ENCODE measurements around the gene PPP2R2C.

Gene PPP2R2C

DNA sequence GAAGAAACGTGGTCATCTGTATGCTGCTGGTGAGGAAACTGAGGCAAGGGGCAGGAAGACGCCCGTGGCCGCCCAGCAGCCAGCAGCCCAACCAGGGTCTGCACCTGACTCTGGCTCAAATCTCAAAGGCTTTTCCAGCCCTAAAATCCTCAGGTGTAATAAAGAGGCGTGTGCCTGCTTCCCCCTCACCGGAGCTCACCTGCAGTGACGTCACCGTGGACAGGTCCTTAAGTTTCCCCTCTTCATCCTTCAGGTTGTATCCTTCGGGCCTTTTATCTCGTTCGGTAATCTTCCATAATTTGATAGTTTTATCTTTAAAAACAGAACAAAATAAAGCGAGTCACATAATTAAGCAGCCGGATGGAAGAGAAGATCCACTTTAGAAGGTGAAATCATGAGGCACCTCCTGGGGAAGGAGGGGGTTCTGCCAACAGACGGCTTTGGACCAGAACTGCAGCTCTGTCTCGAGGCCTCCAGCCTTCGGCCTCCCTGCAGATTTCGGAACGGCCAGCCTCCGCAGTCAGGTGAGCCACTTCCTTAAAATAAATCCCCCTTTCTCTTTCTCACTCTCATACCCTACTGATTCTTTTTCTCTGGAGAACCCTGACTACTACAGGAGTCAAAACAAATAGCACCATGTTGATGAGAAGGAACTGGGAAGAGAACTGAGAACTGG, 96.7 kb downstream of the PPP2R2C start:
- no peak for DNase-seq

DNA sequence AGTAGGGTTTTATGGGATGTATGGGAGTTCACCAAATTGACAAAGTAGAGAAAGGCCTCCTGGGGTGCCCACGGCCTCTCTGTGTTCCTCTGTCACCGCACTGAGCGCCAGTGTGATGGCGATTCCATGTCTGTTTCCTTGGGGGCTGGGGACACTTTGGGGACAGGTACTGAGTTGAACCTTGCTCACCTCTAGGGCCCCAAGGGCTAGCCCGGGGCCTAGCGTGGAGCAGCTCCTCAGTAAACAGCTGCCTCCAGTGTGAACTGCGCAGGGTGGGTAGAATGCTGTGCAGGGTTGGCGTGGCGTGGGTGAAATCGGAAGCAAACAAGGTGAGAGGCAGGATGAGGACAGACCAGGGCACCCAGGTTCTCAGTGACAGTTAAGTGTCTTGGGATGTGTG, 97.8 kb downstream of the PPP2R2C start:
- DNase-seq, result no peak

DNA sequence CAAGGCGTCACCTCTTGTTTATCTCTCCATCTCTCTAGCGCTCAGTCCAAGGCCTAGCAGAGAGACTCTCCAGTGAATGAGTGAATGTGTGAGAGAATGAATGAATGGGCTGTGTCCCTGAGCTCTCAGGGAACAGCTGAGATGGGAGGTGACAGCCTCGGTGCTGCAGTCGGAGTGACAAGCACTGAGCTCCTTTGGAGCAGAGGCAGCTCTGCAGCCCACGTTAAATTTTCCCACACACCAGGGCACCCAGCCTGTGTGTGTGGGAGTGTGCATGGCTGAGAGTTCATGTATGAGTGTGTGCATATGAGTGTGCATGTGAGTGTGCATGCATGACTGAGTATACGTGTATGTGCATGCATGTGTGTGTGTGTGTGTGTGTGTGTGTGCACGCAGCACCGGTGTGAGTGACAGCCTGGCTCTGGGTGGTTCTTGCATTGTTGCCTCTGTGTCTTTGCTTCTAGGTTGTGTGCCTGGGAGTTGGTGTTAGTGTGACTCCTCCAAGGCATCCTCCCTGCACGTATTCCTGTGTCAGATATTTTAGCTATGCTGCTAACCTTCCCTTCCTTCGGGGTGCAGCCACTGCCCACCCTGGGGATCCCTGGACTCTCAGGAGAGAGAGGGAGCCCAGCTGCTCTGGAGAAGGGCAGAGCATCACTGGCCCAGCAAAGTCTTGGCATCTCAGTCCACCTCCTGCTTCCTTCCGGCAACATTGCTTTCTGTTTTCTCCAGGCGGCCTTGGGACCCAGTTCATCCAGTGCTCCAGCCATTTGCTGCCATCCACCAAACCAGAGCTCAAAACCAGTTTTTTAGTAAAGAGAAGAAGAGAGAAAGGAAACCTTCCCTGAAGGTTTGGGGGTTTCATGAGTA, 98.6 kb downstream of the PPP2R2C start:
- no peak for DNase-seq

DNA sequence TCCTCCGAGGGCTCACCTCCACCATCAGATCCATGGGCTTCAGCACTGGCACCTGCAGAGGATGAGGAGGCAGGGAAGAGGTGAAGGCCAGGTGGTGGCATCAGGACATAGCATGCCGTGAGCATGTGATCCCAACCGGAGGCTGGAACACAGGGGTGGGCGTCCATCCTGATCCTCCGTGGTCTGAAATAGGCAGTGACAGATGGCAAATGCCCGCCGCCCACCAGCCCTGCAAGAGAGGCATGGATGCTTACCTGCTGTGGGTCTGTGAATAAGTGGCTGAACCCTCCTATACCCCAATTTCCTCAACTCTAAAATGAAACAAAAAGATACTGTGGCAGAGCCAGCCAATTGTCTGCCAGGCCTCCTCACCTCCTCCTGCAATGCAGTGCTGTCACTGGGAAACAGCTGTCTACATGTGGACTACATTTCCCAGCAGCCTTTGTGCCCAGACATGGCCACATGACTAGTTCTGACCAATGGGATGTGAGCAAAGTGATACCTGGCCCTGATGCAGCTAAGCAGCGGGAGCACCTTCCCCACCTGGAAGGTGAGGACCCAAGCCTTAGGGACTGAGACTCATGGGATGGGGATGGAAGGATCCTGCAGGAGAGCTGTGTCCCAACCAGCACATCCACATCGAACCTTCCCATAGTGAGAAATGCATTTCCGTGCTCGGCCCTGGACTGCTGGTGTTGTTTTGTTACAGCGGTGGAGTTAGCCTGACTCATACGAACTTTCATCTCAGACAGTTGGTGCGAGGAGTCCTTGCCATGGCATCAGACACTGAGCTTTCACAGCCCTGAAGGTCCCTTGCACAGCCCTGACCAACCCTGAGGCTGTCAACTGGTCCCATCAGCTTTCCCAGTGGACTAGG, 99.5 kb downstream of the PPP2R2C start:
- DNase-seq, result peak; percentile 25

DNA sequence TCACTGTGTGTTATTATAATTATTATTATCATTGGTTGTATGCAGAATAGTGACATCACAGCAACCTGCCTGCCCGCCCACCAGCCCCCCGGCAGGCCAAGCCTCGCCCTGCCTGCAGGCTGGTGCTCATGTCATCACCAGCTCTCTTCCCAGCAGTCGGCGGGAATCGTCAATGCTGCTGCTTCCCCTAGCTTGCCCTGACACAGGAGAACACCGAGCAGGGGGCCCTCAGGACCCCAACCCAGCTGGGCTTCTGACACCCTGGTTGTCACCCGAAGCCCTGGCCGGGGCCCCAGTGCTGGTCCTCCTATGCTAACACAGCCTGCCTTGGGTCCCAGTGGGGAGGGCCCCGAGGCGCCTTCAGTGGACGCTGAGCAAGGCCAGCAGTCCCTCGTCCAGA, 100.6 kb downstream of the PPP2R2C start:
- no peak for DNase-seq

DNA sequence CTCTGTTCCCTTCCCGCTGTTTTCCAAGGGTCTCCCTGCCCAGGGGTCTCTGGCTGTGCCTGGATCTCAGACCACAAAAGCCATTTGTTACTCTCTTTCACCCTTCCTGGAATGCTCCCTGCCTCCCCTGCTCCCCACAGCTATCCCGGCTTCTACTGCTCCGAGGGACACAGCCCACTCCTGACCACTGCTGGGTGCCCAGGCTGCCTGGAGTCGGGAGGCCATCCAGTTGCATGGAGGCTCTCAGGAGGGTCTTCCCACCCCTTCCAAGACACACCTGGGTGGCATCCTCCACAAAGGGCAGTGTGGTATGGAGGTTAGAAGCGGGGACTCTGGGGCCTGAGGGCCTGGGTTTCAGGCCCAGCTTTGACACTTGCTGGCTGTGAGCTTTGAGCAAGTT, 101.1 kb downstream of the PPP2R2C start:
- DNase-seq, result no peak

DNA sequence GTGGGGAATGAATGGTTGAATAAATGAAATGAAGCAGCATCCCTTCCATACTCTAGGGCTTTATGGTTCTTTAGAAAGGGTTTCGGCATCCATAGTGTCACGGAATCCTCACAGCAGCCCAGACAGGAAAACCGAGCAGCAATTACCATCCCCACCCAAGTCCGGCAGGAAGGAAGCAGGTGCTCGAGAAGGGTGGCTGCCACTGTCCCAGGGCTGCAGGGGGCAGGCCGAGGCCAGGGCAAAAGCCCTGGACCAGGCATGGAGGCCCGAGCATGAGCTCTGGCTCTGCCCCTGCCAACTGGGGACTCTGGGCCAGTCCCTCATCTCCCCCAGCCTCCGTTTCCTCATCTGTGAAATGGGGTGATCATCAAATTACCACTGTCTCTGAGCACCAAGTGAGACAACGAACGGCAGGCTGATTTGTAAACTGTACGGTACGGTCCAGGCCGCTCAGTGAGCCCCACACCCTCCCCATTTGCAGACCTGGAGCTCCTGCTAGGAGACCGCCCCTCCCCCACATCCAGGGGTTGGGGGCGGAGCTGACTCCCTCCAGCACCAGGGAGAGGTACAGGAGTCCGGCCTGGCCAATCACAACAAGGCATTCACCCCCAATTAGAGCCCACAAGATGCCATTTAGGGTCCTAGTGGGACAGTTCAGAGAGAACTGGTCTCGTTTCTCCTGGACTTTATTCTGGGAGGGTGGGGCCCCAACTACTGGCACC, 102.3 kb downstream of the PPP2R2C start:
- DNase-seq, result no peak

DNA sequence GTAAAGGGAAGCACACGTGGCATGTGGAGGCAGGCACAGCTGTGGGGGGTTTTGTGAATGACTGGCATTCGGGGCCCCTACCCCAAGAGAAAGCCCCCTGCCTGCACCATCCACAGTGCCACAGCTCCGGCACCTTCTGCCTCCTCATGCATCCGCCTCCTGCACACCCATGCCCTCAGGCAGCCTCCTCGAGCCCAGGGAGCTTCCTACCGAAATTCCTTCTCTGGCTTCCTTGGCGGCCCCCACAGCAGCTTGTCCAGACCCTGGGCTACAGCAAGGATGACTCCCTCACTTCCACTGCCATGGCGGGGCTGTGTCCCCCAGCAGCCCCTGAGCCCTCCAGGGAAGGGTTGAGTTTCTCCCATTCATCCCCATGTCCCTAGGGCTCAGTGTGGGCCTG, 102.9 kb downstream of the PPP2R2C start:
- no peak for DNase-seq

DNA sequence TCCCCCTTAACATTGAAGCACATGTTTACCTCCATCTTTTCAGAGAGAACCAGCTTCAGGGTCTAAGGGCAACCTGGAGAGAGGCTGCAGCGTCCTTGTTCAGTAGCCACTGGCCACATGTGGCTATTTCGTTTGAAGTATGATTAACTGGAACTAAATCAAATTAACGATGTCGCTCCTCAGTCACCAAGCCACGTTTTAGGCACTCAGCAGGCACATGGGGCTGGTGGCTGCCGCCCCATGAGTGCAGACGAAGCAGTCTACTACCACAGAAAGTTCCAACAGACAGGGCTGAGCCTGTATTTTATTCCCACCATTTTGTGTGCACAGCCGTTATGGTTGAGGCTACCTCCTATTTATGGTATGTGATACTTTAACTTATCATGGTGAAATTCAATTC, 103.4 kb downstream of the PPP2R2C start:
- DNase-seq, result no peak

DNA sequence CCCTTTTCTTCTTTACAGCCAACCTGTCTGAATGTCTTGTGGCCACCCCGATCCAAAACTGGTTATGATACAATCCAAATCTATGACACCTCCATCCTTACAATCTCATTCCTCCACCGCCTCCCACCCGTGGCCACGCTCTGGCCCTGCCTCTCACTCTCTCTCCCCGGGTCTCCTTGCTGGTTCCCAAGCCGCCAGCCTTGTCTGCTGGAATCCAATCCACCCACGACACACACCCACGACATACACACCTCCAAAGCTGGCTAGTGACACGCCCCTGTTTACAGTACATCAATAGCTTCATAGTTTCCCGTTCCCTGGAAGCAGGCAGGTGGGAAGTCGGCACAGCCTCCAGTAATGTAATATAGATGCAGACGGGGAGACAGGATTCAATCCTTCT, 103.8 kb downstream of the PPP2R2C start:
- no peak for DNase-seq

DNA sequence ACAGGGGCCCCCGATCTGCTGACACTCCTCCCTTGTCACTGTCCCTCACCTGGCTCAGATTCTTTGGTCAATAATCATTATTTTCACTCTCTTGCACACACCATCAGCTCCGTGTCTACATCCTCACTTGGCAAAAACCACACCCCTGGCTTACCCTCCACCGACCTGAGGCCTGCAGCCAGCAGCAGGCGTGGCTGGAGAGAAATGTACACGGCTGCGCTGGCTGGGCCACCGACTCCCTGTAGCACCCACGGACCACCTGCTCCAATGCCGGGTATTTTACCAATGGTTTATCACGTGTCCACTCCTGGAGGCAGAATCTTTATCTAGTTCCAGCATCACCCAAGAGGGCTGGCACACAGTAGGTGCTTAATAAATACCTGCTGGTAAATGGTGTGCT, 104.3 kb downstream of the PPP2R2C start:
- no peak for DNase-seq

DNA sequence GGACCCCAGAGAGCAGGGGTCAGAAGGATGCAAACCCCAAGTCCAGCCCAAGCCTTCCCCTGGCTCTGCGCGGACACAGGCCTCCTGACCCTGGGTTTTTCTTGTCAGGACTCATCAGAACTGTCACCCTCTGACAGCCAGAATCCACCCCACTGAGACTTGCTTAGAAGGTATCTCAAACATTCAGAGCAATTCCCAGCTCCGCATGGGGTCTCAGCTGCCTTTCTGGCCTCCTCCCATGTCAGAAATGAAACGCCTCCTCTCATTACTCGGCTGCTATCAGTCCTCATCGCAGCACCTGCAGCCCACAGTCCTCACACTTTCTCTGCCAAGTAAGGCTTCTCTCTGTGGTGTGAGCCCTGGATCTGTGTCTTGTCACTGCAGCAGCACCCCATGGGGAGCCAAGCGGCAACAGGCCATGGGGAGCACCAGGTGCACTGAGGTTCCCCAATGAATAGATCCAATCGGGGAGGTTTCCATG, 105.0 kb downstream of the PPP2R2C start:
- DNase-seq, result peak; percentile 85

DNA sequence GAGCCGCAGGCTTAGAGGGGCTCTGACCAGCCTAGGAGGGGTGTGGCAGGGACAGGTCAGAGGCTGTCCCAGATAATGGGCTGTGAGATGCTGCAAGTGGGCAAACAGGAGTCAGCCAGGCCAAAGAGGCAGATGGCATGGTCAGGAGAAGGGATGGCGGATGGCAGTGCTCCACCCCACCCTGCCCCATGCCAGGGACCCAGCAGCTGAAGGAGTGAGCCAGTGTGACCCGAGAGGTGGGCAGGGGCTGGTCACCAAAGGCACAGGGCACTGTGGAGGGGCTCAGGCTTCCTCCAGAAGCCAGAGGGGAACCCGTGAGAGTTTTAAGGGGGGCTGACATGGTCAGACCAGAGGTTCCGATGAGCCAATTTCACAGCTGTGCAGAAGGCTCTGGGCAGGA, 105.8 kb downstream of the PPP2R2C start:
- DNase-seq, result no peak

DNA sequence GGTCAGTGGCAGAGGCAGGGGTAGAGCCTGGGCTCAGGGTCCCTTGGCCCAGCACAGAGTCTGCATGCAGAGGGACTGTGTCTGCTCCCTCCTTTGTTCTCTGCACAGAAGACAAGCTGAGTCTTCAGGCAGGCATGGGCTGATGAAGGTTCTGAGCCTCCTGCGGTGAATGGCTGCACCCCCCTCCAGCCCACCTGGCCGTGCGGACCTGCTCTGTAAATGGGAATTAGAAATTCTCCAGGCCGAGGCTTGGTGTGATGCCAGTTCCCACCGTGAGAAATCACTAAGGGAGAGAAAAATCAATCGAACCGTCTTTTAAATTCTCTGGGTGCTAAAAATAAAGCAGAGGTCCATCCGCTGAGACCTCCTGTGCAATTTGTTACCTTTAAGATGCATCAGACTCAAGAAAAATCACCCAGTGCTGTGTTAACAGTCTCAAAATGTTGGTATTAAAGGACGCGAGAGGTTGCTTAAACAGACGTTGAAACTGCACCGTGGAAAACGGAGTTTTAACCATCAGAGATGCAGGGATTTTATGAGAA, 106.8 kb downstream of the PPP2R2C start:
- DNase-seq, result no peak

DNA sequence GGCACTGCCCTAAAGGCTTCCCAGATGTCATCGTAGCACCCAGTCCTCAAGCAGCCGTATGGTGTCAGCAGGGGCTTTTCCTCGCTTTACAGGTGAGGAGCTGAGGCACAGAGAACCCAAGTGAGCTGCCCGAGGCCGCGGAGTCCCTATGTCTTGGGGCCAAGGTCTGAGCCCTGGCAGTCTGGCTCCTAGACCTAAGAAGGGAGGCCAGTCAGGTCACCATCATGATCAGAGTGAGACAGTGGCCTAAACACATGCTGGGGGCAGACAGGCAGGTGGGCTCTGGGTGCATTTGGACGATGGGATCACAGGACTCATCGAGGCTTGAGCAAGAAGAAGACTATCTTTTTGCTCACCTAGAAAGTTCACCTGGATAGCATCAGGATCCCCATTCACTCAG, 107.8 kb downstream of the PPP2R2C start:
- no peak for DNase-seq

DNA sequence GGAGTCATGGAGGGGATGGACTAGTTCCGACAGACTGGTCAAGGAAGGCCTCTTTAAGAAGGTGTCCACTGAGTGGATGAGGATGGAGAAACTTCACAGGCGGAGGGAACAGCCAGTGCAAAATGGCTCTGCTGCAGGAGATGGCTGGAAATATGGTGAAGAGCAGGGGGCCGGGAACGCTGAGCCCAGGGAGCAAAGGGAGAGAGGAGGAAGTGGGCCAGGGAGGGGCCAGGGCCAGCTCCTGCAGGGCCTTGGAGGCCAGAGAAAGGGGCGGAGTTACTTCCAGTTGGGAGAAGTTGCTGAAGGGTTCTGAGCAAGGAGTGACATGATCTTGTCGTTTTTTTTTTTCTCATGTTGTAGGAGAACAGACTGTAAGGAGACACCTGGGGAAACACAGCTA, 108.3 kb downstream of the PPP2R2C start:
- DNase-seq, result no peak

DNA sequence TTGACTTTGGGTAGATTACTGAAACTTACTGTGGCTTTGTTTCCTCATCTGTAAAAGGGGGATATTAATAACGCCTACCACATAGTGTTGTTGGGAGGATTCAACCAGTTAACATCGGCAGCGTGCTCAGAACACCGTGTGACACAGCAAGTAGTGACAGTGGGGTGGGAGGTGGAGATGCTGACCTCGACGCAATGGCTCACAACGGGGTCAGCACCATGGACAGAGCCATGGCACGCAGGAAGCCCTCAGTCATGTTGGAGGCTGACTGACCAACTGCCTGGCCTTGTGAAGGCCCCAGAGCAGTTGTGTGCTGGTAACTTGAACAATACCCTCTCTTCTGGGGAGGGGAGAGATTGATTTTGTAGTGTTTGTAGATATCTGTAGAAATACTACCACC, 109.5 kb downstream of the PPP2R2C start:
- no peak for DNase-seq

DNA sequence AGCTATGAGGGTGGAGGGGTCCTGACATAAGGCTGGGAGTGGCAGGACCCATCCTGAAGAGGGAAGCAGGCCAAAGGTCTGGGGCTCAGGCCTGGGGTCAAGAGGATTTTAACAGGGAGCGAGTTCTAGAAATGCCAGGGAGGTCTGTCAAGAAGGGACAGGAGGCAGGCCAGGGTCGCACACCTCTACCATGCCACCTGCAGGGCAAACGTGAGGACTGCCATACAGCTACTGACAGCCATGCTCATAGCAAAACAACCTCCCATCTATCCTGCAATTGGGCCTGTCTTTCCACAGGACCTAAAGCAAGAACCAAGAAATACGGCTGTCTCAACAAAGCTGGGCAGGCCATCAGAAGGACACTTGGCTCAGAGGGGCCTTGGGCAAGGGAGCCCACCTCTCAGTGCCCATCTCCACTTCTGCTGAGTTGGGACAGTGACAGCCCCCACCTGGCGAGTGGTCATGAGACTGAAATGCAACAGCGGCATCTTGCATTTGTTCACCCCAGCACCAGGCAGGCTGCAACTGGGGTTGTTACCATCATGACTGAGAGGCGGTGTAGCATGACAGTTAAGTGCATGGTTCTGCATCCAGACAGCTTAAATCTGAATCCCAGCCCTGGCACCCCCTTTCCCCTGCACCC, 110.0 kb downstream of the PPP2R2C start:
- no peak for DNase-seq

DNA sequence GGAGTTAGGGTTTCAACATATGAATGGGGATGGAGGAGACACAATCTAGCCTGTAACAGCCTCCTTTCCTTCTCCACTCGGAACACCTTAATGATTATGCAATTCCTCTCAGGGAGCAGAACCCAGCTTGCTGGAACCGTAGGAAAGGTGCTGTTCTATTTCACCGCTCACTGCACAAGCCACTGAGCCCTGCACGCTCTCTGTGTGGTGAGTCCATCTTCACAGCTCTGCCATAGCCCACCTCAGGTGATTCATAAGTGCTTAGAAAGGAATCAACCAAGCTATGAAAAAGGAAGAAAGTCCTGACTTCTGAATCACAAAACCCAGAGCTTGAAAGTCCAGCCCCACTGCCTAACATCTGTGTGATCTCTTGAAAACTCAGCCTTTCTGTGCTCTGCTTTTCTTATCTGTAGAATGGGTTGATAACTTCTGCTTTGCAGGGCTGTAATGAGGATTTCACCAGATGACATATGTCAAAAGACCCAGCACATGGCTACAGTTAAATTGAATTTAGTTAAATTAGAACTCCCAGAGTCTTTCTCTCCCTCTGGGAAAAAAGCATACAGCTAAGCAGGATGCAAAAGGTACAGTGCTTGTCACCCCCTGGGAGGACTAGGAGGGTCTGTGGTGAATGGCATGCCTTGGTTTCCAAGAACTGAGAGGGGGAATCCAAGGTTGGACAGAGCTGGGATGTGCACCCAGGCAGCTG, 111.2 kb downstream of the PPP2R2C start:
- DNase-seq, result no peak

DNA sequence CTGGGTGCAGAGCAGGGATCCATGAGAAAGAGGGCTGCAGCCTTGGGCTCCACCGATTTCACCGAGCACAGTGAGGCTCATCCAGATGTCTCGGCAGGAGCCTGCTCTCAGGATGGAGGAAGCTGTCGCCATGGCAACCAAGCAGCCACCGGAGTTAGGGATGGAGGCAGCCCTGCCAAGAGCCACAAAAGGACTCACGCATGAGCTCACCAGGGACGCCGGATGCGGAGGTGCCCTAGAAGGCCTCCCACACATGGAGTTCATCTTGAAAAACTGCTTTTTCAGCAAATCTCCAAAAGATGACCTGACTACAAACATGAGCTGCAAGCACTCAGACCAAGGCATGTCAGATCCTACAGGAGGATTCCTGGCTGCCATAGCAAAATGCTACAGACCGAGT, 112.0 kb downstream of the PPP2R2C start:
- DNase-seq, result peak; percentile 43

Measured in NCI-H146 (cell line).